Trophoblast cell (in vitro differentiated cells and primary cell): Measurements from ENCODE around the gene ADAMTS9.

ENCODE experiments used
- DNase-seq, 2 donors: peaks; one replicate each; pipeline ENCODE4 v3.0.0-alpha.2; 2016
- H2AFZ ChIP-seq: 2 replicates; pipeline ENCODE4 v1.6.1; 2013; ENCODE audit warnings: low read length, moderate library complexity, mild to moderate bottlenecking; ENCODE audit not compliant: insufficient read depth, poor library complexity
- H2AK5ac ChIP-seq: 2 replicates; pipeline ENCODE4 v1.6.1; 2013; ENCODE audit warnings: mild to moderate bottlenecking, low read length
- H2BK120ac ChIP-seq: 2 replicates; pipeline ENCODE4 v1.6.1; 2013; ENCODE audit warnings: low read length, mild to moderate bottlenecking, moderate library complexity; ENCODE audit not compliant: insufficient read depth, poor library complexity
- H2BK12ac ChIP-seq: 2 replicates; pipeline ENCODE4 v1.6.1; 2013; ENCODE audit warnings: mild to moderate bottlenecking, low read length, moderate library complexity
- H2BK5ac ChIP-seq: 2 replicates; pipeline ENCODE4 v1.6.1; 2013; ENCODE audit warnings: low read length, low read depth, moderate library complexity, mild to moderate bottlenecking; ENCODE audit not compliant: poor library complexity
- H3K14ac ChIP-seq: 2 replicates; pipeline ENCODE4 v1.6.1; 2013; ENCODE audit warnings: mild to moderate bottlenecking, low read length
- H3K18ac ChIP-seq: 2 replicates; pipeline ENCODE4 v1.6.1; 2013; ENCODE audit warnings: mild to moderate bottlenecking, low read length
- H3K23ac ChIP-seq: 2 replicates; pipeline ENCODE4 v1.6.1; 2013; ENCODE audit warnings: low read length
- H3K27ac ChIP-seq: 2 replicates; pipeline ENCODE4 v1.5.1; 2013; ENCODE audit warnings: low read depth, mild to moderate bottlenecking, inconsistent platforms, low read length, moderate library complexity
- H3K27me3 ChIP-seq: 2 replicates; pipeline ENCODE4 v1.6.1; 2013; ENCODE audit warnings: inconsistent platforms, mild to moderate bottlenecking, low read length, moderate library complexity; ENCODE audit not compliant: insufficient read depth
- H3K36me3 ChIP-seq, 2 experiments: 1 replicate in 1 of 2; 2 replicates in 1 of 2; pipeline ENCODE4 v1.6.1; 2013; ENCODE audit warnings: low read length in 2 of 2, mild to moderate bottlenecking in 2 of 2, moderate library complexity in 1 of 2; ENCODE audit not compliant: insufficient read depth in 2 of 2, control insufficient read depth in 1 of 2
- H3K4ac ChIP-seq: 2 replicates; pipeline ENCODE4 v1.6.1; 2013; ENCODE audit warnings: low read depth, mild to moderate bottlenecking, low read length, moderate library complexity
- H3K4me1 ChIP-seq, 2 experiments: 1 replicate in 1 of 2; 2 replicates in 1 of 2; pipeline ENCODE4 v1.6.1; 2013; ENCODE audit warnings: low read length in 2 of 2, mild to moderate bottlenecking in 2 of 2, moderate library complexity in 1 of 2; ENCODE audit not compliant: insufficient read depth in 2 of 2, control insufficient read depth in 1 of 2
- H3K4me2 ChIP-seq: 2 replicates; pipeline ENCODE4 v1.6.1; 2013; ENCODE audit warnings: inconsistent platforms, mild to moderate bottlenecking, low read length, moderate library complexity
- H3K4me3 ChIP-seq: 2 replicates; pipeline ENCODE4 v1.5.1; 2013; ENCODE audit warnings: mild to moderate bottlenecking, low read depth, low read length, inconsistent platforms
- H3K79me1 ChIP-seq: one replicate; pipeline ENCODE4 v1.6.1; 2013; ENCODE audit warnings: low read length
- H3K79me2 ChIP-seq: 2 replicates; pipeline ENCODE4 v1.6.1; 2013; ENCODE audit warnings: low read length, mild to moderate bottlenecking; ENCODE audit not compliant: control insufficient read depth, insufficient read depth, poor library complexity
- H3K9ac ChIP-seq: 2 replicates; pipeline ENCODE4 v1.6.1; 2013; ENCODE audit warnings: mild to moderate bottlenecking, low read length
- H3K9me3 ChIP-seq: 2 replicates; pipeline ENCODE4 v1.6.1; 2013; ENCODE audit warnings: low read depth, mild to moderate bottlenecking, control low read depth, inconsistent platforms, low read length; ENCODE audit not compliant: insufficient read depth
- H4K12ac ChIP-seq: 2 replicates; pipeline ENCODE4 v1.6.1; 2013; ENCODE audit warnings: low read depth, mild to moderate bottlenecking, low read length, moderate library complexity
- H4K8ac ChIP-seq: 2 replicates; pipeline ENCODE4 v1.6.1; 2013; ENCODE audit warnings: low read depth, mild to moderate bottlenecking, low read length, moderate library complexity
- H4K91ac ChIP-seq: one replicate; pipeline ENCODE4 v1.6.1; 2013; ENCODE audit warnings: low read depth, mild to moderate bottlenecking, low read length, moderate library complexity
- WGBS: extraction: QIAGEN DNeasy Blood & Tissue Kit; methylation state at CpG from one replicate; pipeline ENCODE4 v1.1.7; 2013; ENCODE audit warnings: missing lambda C conversion rate; ENCODE audit not compliant: insufficient read length, insufficient coverage; ENCODE audit errors: extremely low coverage; 5-methylcytosine and 5-hydroxymethylcytosine counted together

The ADAMTS9 gene

GRCh38 chr3:64505419-64505818 lies 182.4 kb downstream of the ADAMTS9 start:
- Histone ChIP-seq H4K12ac (no peak overlapping the region), H3K18ac (no peak overlapping the region), H3K36me3 (no peaks in the 10 kb centered on the region), H2BK120ac (no peak overlapping the region), H3K9me3 (no peaks in the 10 kb centered on the region), H3K14ac (no peak overlapping the region), H3K4me3 (no peak overlapping the region), H4K91ac (no peak overlapping the region), H3K79me2 (no peaks in the 10 kb centered on the region), H3K4me2 (no peak overlapping the region), H2AFZ (no peak overlapping the region), H3K4ac (no peak overlapping the region), H3K79me1 (no peaks in the 10 kb centered on the region), H2BK12ac (no peak overlapping the region), H3K27ac (no peak overlapping the region), H4K8ac (no peak overlapping the region), H3K9ac (no peak overlapping the region), H2BK5ac (no peak overlapping the region), H2AK5ac (no peak overlapping the region), H3K23ac (no peak overlapping the region), H3K4me1 (peaks cover 0 to 3% of the 10 kb centered on the region in 2 experiments), H3K27me3 (no peaks in the 10 kb centered on the region)
- no peak for DNase-seq
- WGBS = no CpG with 5 or more reads among the region's 7 CpGs

GRCh38 chr3:64502284-64502683 lies 185.5 kb downstream of the ADAMTS9 start:
- Histone ChIP-seq H3K4ac (no peak overlapping the region), H3K9ac (no peak overlapping the region), H4K91ac (no peak overlapping the region), H2AK5ac (no peak overlapping the region), H3K27ac (no peak overlapping the region), H2BK5ac (no peak overlapping the region), H3K4me3 (no peak overlapping the region), H2AFZ (no peak overlapping the region), H4K8ac (no peak overlapping the region), H3K27me3 (no peaks in the 10 kb centered on the region), H3K4me1 (no peaks in the 10 kb centered on the region), H3K79me2 (no peaks in the 10 kb centered on the region), H3K4me2 (no peak overlapping the region), H3K9me3 (no peaks in the 10 kb centered on the region), H3K14ac (no peak overlapping the region), H3K36me3 (no peaks in the 10 kb centered on the region), H2BK12ac (no peak overlapping the region), H4K12ac (no peak overlapping the region), H2BK120ac (no peak overlapping the region), H3K23ac (no peak overlapping the region), H3K18ac (no peak overlapping the region), H3K79me1 (no peaks in the 10 kb centered on the region)
- no peak for DNase-seq
- no CpG with 5 or more reads among the region's 1 CpG for WGBS

- no peak overlapping the region for H4K12ac ChIP-seq
- H3K4ac ChIP-seq = no peak overlapping the region
- H3K4me2 ChIP-seq = no peak overlapping the region
- H2BK120ac ChIP-seq = no peak overlapping the region
- H2BK12ac ChIP-seq = no peak overlapping the region
- no peak overlapping the region for H3K27ac ChIP-seq
- H3K4me3 ChIP-seq = no peak overlapping the region
- no peak overlapping the region for H4K91ac ChIP-seq
- no peak overlapping the region for H2AK5ac ChIP-seq
- H3K9me3 ChIP-seq = no peaks in the 10 kb centered on the region
- H2AFZ ChIP-seq = no peak overlapping the region
- no peaks in the 10 kb centered on the region for H3K4me1 ChIP-seq
- H3K27me3 ChIP-seq = no peaks in the 10 kb centered on the region
- no CpG with 5 or more reads among the region's 8 CpGs for WGBS
- H3K18ac ChIP-seq = no peak overlapping the region
- H3K36me3 ChIP-seq = no peaks in the 10 kb centered on the region
- no peaks in the 10 kb centered on the region for H3K79me1 ChIP-seq
- H3K9ac ChIP-seq = no peak overlapping the region
- H2BK5ac ChIP-seq = no peak overlapping the region
- no peak overlapping the region for H4K8ac ChIP-seq
- H3K14ac ChIP-seq = no peak overlapping the region
- DNase-seq = no peak
- H3K23ac ChIP-seq = no peak overlapping the region
- no peaks in the 10 kb centered on the region for H3K79me2 ChIP-seq
Observed at GRCh38 chr3:64501298-64501906, 186.4 kb downstream of the ADAMTS9 start.

GRCh38 chr3:64496786-64497490 lies 190.9 kb downstream of the ADAMTS9 start:
- Histone ChIP-seq H3K9me3 (no peaks in the 10 kb centered on the region), H3K79me2 (no peaks in the 10 kb centered on the region), H3K18ac (no peak overlapping the region), H3K9ac (no peak overlapping the region), H3K27ac (no peak overlapping the region), H4K8ac (no peak overlapping the region), H4K12ac (no peak overlapping the region), H2BK120ac (no peak overlapping the region), H3K27me3 (no peaks in the 10 kb centered on the region), H4K91ac (no peak overlapping the region), H2BK5ac (no peak overlapping the region), H2AK5ac (no peak overlapping the region), H3K4me2 (no peak overlapping the region), H3K4ac (no peak overlapping the region), H3K36me3 (no peaks in the 10 kb centered on the region), H3K23ac (no peak overlapping the region), H3K79me1 (no peaks in the 10 kb centered on the region), H3K4me3 (no peak overlapping the region), H3K4me1 (peaks cover 0 to under 1% of the 10 kb centered on the region in 2 experiments), H3K14ac (no peak overlapping the region), H2AFZ (no peak overlapping the region), H2BK12ac (no peak overlapping the region)
- no peak for DNase-seq
- WGBS = no CpG with 5 or more reads among the region's 5 CpGs
